B cell (primary cell): Measurements from ENCODE around the gene CAPZA2. TPM values are rescaled to one million over a fixed set of nuclear protein-coding genes. Genes with fewer than 3 reads are reported as not detected.

Experiments used
- ATAC-seq: fragments of 200-7000 bp; cut with Tn5 transposase; one replicate; pipeline ENCODE4 v1.10.0; 2021; ENCODE audit warnings: low read depth, mild to moderate bottlenecking, moderate number of reproducible peaks, moderate library complexity
- CTCF ChIA-PET: fragments of 350-600 bp; sonication (Branson Sonifier 250); formaldehyde crosslinking; loops from one replicate; lab custom pipeline; 2021; ENCODE audit warnings: antibody characterized with exemption, inconsistent platforms; lab: Charles Lee
- POLR2A ChIA-PET: fragments of 350-600 bp; sonication (Branson Sonifier 250); formaldehyde crosslinking; loops from one replicate; lab custom pipeline; 2021; ENCODE audit warnings: antibody characterized with exemption; lab: Charles Lee
- DNase-seq: peaks from one replicate; pipeline ENCODE4 v3.0.0; 2013
- H2AFZ ChIP-seq: 2 replicates; pipeline ENCODE4 v1.6.1; 2012; ENCODE audit warnings: mild to moderate bottlenecking, low read depth, low read length; ENCODE audit not compliant: insufficient read depth, poor library complexity, severe bottlenecking
- H3K27ac ChIP-seq, 2 donors: 1 replicate in 1 of 2; 2 replicates in 1 of 2; pipeline ENCODE4 v1.5.1; 2012 to 2013; ENCODE audit warnings: low read length in 2 of 2, mild to moderate bottlenecking in 2 of 2, moderate library complexity in 1 of 2
- H3K27me3 ChIP-seq, 4 experiments: fragments of 200-600 bp in 1 of 4; sonication (generic) in 1 of 4; replicated peaks in 1 of 4; 1 replicate in 2 of 4; 2 replicates in 2 of 4; pipeline versions ENCODE4 v1.6.1 to v1.7.0; 2013 to 2016; ENCODE audit warnings: low read length in 3 of 4, mild to moderate bottlenecking in 2 of 4, mixed read lengths in 1 of 4, moderate library complexity in 1 of 4; ENCODE audit not compliant: insufficient read depth in 4 of 4, control insufficient read depth in 3 of 4; ENCODE audit errors: control extremely low read depth in 1 of 4
- H3K36me3 ChIP-seq, 2 experiments: replicated peaks in 1 of 2; 1 replicate in 1 of 2; 2 replicates in 1 of 2; pipeline versions ENCODE4 v1.6.1 to v1.7.1; 2013; ENCODE audit warnings: low read length in 1 of 2; ENCODE audit not compliant: insufficient read depth in 2 of 2, control insufficient read depth in 1 of 2; ENCODE audit errors: control extremely low read depth in 1 of 2, extremely low read depth in 1 of 2
- H3K4me1 ChIP-seq, 2 donors: fragments of 200-600 bp in 1 of 2; sonication (generic) in 1 of 2; 1 replicate in 1 of 2; 2 replicates in 1 of 2; pipeline versions ENCODE4 v1.5.1 to v1.6.1; 2013 to 2017; ENCODE audit warnings: low read length in 2 of 2; ENCODE audit not compliant: control insufficient read depth in 2 of 2, insufficient read depth in 2 of 2
- H3K4me2 ChIP-seq: replicated peaks from 2 replicates; pipeline ENCODE3; 2012; ENCODE audit warnings: mild to moderate bottlenecking, low read depth, low read length; ENCODE audit not compliant: poor library complexity, severe bottlenecking
- H3K4me3 ChIP-seq, 5 experiments: fragments of 200-600 bp in 1 of 5; sonication (generic) in 1 of 5; 1 replicate in 3 of 5; 2 replicates in 2 of 5; pipeline versions ENCODE4 v1.5.1 to v1.7.0; 2011 to 2016; ENCODE audit warnings: low read length in 4 of 5, mild to moderate bottlenecking in 4 of 5, low read depth in 2 of 5, control low read depth in 1 of 5, moderate library complexity in 1 of 5; ENCODE audit not compliant: insufficient read depth in 1 of 5; ENCODE audit errors: control extremely low read depth in 1 of 5, extremely low read depth in 1 of 5
- H3K79me2 ChIP-seq: fragments of 200-600 bp; sonication (generic); one replicate; pipeline ENCODE4 v1.6.0; 2016; ENCODE audit warnings: low read length; ENCODE audit not compliant: control insufficient read depth, insufficient read depth
- H3K9ac ChIP-seq: fragments of 200-600 bp; sonication (generic); 2 replicates; pipeline ENCODE4 v1.6.1; 2017; ENCODE audit warnings: mild to moderate bottlenecking, low read length, moderate library complexity
- H3K9me3 ChIP-seq, 3 donors: one replicate each; pipeline versions ENCODE4 v1.6.1 to v1.7.1; 2013; ENCODE audit warnings: low read length in 2 of 3; ENCODE audit not compliant: control insufficient read depth in 2 of 3, insufficient read depth in 1 of 3; ENCODE audit errors: control extremely low read depth in 1 of 3
- H4K20me1 ChIP-seq: 2 replicates; pipeline ENCODE4 v1.6.0; 2012; ENCODE audit warnings: mild to moderate bottlenecking, low read length; ENCODE audit not compliant: insufficient read depth, control insufficient read depth, poor library complexity, severe bottlenecking
- H3K27ac Mint-ChIP-seq: one replicate; pipeline ENCODE4 v1.8.0; 2021; ENCODE audit warnings: mixed read lengths
- H3K27me3 Mint-ChIP-seq: one replicate; pipeline ENCODE4 v1.8.0; 2021; ENCODE audit warnings: mixed read lengths
- H3K4me1 Mint-ChIP-seq: one replicate; pipeline ENCODE4 v1.8.0; 2021; ENCODE audit warnings: mixed read lengths
- H3K4me3 Mint-ChIP-seq: one replicate; pipeline ENCODE4 v1.8.0; 2021; ENCODE audit warnings: mixed read lengths
- H3K9me3 Mint-ChIP-seq: one replicate; pipeline ENCODE4 v1.8.0; 2022; ENCODE audit warnings: mixed read lengths; ENCODE audit not compliant: insufficient read depth
- CTCF ChIP-seq: fragments of 200-600 bp; IDR thresholded peaks from one replicate; pipeline ENCODE4 v1.8.0; 2022; ENCODE audit warnings: antibody characterized with exemption, mild to moderate bottlenecking
- EZH2 ChIP-seq: IDR thresholded peaks from 2 replicates; pipeline ENCODE4 v1.6.1; 2012; ENCODE audit warnings: borderline replicate concordance, low read depth, mild to moderate bottlenecking, moderate library complexity, low read length; ENCODE audit not compliant: insufficient read depth, poor library complexity, severe bottlenecking
- whole genome bisulfite sequencing: methylation state at CpG from one replicate; pipeline ENCODE4 v1.1.5; 2013; ENCODE audit warnings: missing lambda C conversion rate; ENCODE audit not compliant: insufficient coverage; 5-methylcytosine and 5-hydroxymethylcytosine counted together
- intact Hi-C: fragments of 100-400 bp; cut with micrococcal nuclease; formaldehyde crosslinking; loops from one replicate; pipeline ENCODE4 v1.10.0; 2022
- polyA plus RNA-seq: library from polyadenylated mRNA; depleted of rRNA; stranded (reverse); fragments of >200 nt; gene quantifications from 2 replicates; pipeline ENCODE4 v1.2.3, GENCODE V29; 2012
- total RNA-seq, 2 donors: library from RNA; stranded (reverse); fragments of 120-200 nt in 1 of 2; gene quantifications; 1 replicate in 1 of 2; 2 replicates in 1 of 2; pipeline versions ENCODE4 v1.2.3 to v1.2.4, GENCODE V29; 2013 to 2022

CAPZA2 gene
- total and polyA plus RNA-seq, 2 donors (not counting 1 experiment from before 2014, with no cell fraction given) = 15.0 to 79.0 TPM

- CTCF ChIA-PET = no interaction called here
- H3K9ac ChIP-seq = no peak overlapping the region
Observed at GRCh38 chr7:116876664-116877442, 14.5 kb downstream of the CAPZA2 start.

More at GRCh38 chr7:116876664-116877442, 14.5 kb downstream of the CAPZA2 start:
- H3K4me1 Mint-ChIP-seq = peaks cover 30% of the 10 kb centered on the region
- no peaks in the 10 kb centered on the region for H3K27me3 ChIP-seq
- no peak overlapping the region for H2AFZ ChIP-seq
- peaks cover 9 to 12% of the 10 kb centered on the region in 2 donors for H3K4me1 ChIP-seq
- ATAC-seq = no peak
- POLR2A ChIA-PET = no interaction called here
- 90% methylated on average over 6 of the region's 8 CpGs for WGBS
- H3K9me3 Mint-ChIP-seq = no peaks in the 10 kb centered on the region
- no peak overlapping the region for H3K4me3 Mint-ChIP-seq
- intact Hi-C loops = no loop called here
- H3K4me3 ChIP-seq = no peak overlapping the region
- peaks cover 1 to 20% of the 10 kb centered on the region in 2 experiments for H3K36me3 ChIP-seq
- no peak overlapping the region for H3K27ac Mint-ChIP-seq
- H3K27me3 Mint-ChIP-seq = no peaks in the 10 kb centered on the region
- H3K9me3 ChIP-seq = no peaks in the 10 kb centered on the region
- TF ChIP-seq EZH2 = no peak
- TF ChIP-seq CTCF = no peak
- H3K27ac ChIP-seq = no peak overlapping the region
- peaks cover 96% of the 10 kb centered on the region for H4K20me1 ChIP-seq
- no peak overlapping the region for H3K4me2 ChIP-seq
- DNase-seq = no peak
- H3K79me2 ChIP-seq = peaks cover 99% of the 10 kb centered on the region
